HG03565 (cell line): ENCODE measurements around the gene PRRG1.
"Not testable (repeated sequence)": the region's sequence is repeated elsewhere in the genome, so short reads cannot be mapped to it uniquely, and the experiment has no call there.

Experiments used
- ATAC-seq: cut with Tn5 transposase; IDR thresholded peaks from one replicate; pipeline ENCODE4 v1.9.1; 2021; ENCODE audit warnings: mild to moderate bottlenecking, moderate library complexity; ENCODE audit not compliant: unreplicated experiment

The PRRG1 gene

GRCh38 chrX:37349221-37350033, at the start of gene PRRG1:
TSS of gene PRRG1 (plus strand) at chrX:37349364. CDS start at chrX:37406250, 56,886 bp downstream.
- ATAC-seq, result no peak

- no peak for ATAC-seq
These were observed 46.6 kb upstream of the PRRG1 start for GRCh38 chrX:37302569-37302968.

- ATAC-seq, result not testable (repeated sequence)
These were observed 43.9 kb upstream of the PRRG1 start for GRCh38 chrX:37305238-37305637.

GRCh38 chrX:37314531-37314930, 34.6 kb upstream of the PRRG1 start:
- no peak for ATAC-seq

GRCh38 chrX:37315511-37316248, 33.5 kb upstream of the PRRG1 start:
- ATAC-seq, result no peak

- no peak for ATAC-seq
These were observed 28.5 kb upstream of the PRRG1 start for GRCh38 chrX:37320541-37321203.

- ATAC-seq, result no peak
These were observed 18.5 kb upstream of the PRRG1 start for GRCh38 chrX:37330642-37331041.

- no peak for ATAC-seq
These were observed 17.6 kb upstream of the PRRG1 start for GRCh38 chrX:37331546-37331945.

GRCh38 chrX:37332055-37332454, 17.1 kb upstream of the PRRG1 start:
- no peak for ATAC-seq

GRCh38 chrX:37332987-37333658, 16.0 kb upstream of the PRRG1 start:
- no peak for ATAC-seq

GRCh38 chrX:37347420-37347819, 1.7 kb upstream of the PRRG1 start:
- ATAC-seq, result no peak

GRCh38 chrX:37348231-37348970, 763 bp upstream of the PRRG1 start:
- ATAC-seq, result no peak

GRCh38 chrX:37348971-37349220, 268 bp upstream of the PRRG1 start:
- no peak for ATAC-seq

- ATAC-seq, result no peak
These were observed 836 bp downstream of the PRRG1 start for GRCh38 chrX:37350034-37350365.

- no peak for ATAC-seq
These were observed 4.5 kb downstream of the PRRG1 start for GRCh38 chrX:37353646-37354045.

GRCh38 chrX:37357436-37357835, 8.3 kb downstream of the PRRG1 start:
- ATAC-seq, result no peak

GRCh38 chrX:37361596-37361995, 12.4 kb downstream of the PRRG1 start:
- ATAC-seq, result no peak

- no peak for ATAC-seq
These were observed 15.5 kb downstream of the PRRG1 start for GRCh38 chrX:37364666-37365065.

GRCh38 chrX:37367946-37368345, 18.8 kb downstream of the PRRG1 start:
- no peak for ATAC-seq

- ATAC-seq, result no peak
These were observed 21.5 kb downstream of the PRRG1 start for GRCh38 chrX:37370499-37371141.
